ENCODE results near the gene XPO5.

Gene XPO5

DNA sequence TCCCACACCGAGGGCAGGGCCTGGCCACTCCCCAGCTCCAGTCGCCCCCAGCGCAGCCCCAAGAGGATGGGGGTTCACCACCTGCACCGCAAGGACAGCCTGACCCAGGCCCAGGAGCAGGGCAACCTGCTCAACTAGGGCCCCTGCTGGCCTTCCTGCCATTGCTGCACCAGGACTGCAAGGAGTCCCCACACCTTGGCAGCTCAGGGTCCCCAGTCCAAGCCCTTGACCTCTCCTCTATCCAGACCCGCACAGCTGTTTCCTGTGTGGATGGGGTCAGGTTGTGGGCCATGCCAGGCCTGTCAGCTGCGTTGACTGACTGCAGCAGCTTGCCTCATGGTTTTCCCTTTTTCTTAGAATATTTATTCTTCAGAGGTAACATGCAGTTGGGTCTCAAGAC, 70.1 kb downstream of the XPO5 start:
- DNase-seq (ENCODE audit: low read depth, low spot score): no peak
- TF ChIP-seq, protein P1, sequence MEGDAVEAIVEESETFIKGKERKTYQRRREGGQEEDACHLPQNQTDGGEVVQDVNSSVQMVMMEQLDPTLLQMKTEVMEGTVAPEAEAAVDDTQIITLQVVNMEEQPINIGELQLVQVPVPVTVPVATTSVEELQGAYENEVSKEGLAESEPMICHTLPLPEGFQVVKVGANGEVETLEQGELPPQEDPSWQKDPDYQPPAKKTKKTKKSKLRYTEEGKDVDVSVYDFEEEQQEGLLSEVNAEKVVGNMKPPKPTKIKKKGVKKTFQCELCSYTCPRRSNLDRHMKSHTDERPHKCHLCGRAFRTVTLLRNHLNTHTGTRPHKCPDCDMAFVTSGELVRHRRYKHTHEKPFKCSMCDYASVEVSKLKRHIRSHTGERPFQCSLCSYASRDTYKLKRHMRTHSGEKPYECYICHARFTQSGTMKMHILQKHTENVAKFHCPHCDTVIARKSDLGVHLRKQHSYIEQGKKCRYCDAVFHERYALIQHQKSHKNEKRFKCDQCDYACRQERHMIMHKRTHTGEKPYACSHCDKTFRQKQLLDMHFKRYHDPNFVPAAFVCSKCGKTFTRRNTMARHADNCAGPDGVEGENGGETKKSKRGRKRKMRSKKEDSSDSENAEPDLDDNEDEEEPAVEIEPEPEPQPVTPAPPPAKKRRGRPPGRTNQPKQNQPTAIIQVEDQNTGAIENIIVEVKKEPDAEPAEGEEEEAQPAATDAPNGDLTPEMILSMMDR (IDR thresholded peaks at IDR 0.05; ENCODE audit: insufficient read depth, low read length, missing control alignments): no peak
- CTCF ChIA-PET: interaction anchor here (0.7 to 13.3 kb wide), 29 partner anchors 10 to 573 kb away, joined by 3 to 337 read pairs (median 9); partner anchors contain the start of genes ABCC10, DLK2, DNPH1 and POLR1C
- POLR2A ChIA-PET: no interaction called here
- no peak overlapping the region for H3K4me3 ChIP-seq (ENCODE audit: low read depth, low read length)

DNA sequence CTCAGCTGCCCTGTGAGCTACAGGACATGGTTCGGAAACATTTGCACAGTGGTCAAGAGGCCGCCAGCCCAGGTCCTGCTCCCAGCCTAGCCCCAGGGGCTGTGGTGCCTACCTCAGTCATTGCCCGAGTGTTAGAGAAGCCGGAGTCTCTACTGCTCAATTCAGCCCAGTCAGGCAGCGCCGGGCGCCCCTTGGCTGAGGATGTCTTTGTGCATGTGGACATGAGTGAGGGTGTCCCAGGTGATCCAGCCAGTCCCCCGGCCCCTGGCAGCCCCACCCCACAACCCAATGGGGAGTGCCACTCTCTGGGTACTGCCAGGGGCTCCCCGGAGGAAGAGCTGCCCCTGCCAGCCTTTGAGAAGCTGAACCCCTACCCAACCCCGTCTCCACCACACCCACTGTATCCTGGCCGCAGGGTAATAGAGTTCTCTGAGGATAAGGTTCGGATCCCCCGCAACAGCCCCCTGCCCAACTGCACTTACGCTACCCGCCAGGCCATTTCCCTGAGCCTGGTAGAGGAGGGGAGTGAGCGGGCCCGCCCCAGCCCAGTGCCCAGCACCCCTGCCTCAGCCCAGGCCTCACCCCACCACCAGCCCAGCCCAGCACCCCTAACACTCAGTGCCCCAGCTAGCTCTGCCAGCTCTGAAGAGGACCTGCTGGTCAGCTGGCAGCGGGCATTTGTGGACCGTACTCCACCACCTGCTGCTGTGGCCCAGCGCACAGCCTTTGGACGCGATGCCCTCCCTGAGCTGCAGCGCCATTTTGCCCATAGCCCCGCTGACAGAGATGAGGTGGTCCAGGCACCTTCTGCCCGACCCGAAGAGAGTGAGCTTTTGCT, 70.9 kb downstream of the XPO5 start:
- H3K4me3 ChIP-seq (ENCODE audit: low read depth, low read length): no peak overlapping the region
- DNase-seq (ENCODE audit: low read depth, low spot score): no peak
- CTCF ChIA-PET: interaction anchor here (1.2 to 13.3 kb wide), 13 partner anchors 11 to 275 kb away, joined by 4 to 337 read pairs (median 27); partner anchors contain the start of genes ABCC10, DLK2, DNPH1 and POLR1C
- TF ChIP-seq, protein P1 (IDR thresholded peaks at IDR 0.05; ENCODE audit: insufficient read depth, low read length, missing control alignments): no peak
- POLR2A ChIA-PET: no interaction called here

DNA sequence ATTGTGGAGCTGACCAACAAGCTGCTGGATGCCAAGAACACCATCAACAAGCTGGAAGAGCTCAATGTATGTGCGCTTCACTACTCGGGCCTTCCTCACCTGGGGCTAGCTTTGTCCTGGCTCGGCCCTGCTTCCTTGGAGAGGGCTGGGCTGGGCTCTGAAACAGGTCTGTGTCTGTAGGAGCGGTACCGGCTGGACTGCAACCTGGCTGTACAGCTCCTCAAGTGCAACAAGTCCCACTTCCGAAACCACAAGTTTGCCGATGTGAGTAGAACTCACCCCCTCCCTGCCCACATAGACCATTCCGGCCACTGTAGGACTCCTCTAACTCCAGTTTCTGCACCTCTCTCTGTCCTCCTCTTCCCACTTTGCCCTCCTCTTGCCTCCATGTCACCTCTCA, 72.4 kb downstream of the XPO5 start:
- ChIA-PET POLR2A (interaction anchor here (0.6 kb wide), 1 partner anchor 43 kb away, joined by 3 read pairs; no protein-coding TSS in a partner anchor), CTCF (interaction anchor here (0.6 to 13.3 kb wide), 8 partner anchors 9 to 286 kb away, joined by 3 to 337 read pairs (median 4); partner anchors contain the start of genes DLK2 and DNPH1)
- no peak for DNase-seq (ENCODE audit: low read depth, low spot score)
- no peak overlapping the region for H3K4me3 ChIP-seq (ENCODE audit: low read depth, low read length)
- TF ChIP-seq, protein P1 (IDR thresholded peaks at IDR 0.05; ENCODE audit: insufficient read depth, low read length, missing control alignments): no peak

DNA sequence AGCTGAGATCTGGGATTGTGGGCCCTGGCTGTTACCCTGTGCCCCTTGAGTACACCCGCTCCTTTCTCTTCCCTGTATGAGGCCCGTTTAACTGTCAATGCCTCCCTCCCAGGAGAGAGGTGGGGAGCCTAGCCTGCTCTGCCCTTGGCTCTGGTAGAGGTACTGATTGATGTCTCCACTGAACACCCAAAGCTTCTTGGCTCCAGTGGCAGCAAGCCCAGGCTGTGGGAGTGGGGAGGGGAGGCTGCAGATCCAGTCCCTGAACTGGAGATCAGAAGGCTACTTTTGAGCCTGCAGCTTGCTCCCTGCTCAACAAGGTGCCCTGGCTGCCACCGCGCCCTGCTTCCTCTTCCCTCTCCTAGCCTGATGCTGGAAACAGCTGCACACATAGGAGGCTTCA, 73.2 kb downstream of the XPO5 start:
- no peak overlapping the region for H3K4me3 ChIP-seq (ENCODE audit: low read depth, low read length)
- ChIA-PET POLR2A (no interaction called here), CTCF (interaction anchor here (0.6 to 13.3 kb wide), 6 partner anchors 10 to 286 kb away, joined by 3 to 337 read pairs (median 4); partner anchors contain the start of genes DLK2 and DNPH1)
- no peak for DNase-seq (ENCODE audit: low read depth, low spot score)
- TF ChIP-seq, protein P1 (IDR thresholded peaks at IDR 0.05; ENCODE audit: insufficient read depth, low read length, missing control alignments): no peak

DNA sequence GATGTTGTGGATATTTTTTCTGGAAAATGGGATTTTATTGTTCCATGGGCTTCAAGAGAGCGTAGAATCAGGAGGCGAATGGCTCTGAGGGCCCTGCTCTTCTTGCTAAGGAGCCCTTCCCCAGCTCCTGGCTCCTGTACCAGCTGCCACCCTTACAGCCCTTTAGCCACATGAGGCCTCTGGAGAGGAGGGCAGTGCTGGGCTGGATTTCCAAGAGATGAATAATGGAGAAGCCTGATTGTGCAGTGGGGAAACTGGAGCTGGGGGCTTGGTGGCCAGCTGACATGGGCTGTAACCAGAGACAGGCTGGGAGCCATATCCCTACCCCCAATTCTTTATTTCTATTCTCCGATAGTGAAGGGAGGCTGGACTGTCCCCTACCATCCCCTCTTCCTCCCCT, 74.9 kb downstream of the XPO5 start:
- H3K4me3 ChIP-seq (ENCODE audit: low read depth, low read length): no peak overlapping the region
- POLR2A ChIA-PET: interaction anchor here (0.8 kb wide), 1 partner anchor 9 kb away, joined by 3 read pairs; the partner anchor contains the start of gene LRRC73
- CTCF ChIA-PET: interaction anchor here (0.6 to 18.5 kb wide), 8 partner anchors 6 to 268 kb away, joined by 3 to 337 read pairs (median 4); partner anchors contain the start of genes DLK2 and LRRC73
- no peak for DNase-seq (ENCODE audit: low read depth, low spot score)
- TF ChIP-seq, protein P1 (IDR thresholded peaks at IDR 0.05; ENCODE audit: insufficient read depth, low read length, missing control alignments): no peak
